Inferior parietal cortex (tissue), 1 donor: ENCODE data around the gene PRRT2.
"Not testable (repeated sequence)": the region's sequence is repeated elsewhere in the genome, so short reads cannot be mapped to it uniquely, and the experiment has no call there.

ENCODE experiments used
- DNase-seq: peaks from one replicate; pipeline ENCODE4 v3.0.0-alpha.2; 2016; ENCODE audit errors: extremely low spot score

The PRRT2 gene

DNA sequence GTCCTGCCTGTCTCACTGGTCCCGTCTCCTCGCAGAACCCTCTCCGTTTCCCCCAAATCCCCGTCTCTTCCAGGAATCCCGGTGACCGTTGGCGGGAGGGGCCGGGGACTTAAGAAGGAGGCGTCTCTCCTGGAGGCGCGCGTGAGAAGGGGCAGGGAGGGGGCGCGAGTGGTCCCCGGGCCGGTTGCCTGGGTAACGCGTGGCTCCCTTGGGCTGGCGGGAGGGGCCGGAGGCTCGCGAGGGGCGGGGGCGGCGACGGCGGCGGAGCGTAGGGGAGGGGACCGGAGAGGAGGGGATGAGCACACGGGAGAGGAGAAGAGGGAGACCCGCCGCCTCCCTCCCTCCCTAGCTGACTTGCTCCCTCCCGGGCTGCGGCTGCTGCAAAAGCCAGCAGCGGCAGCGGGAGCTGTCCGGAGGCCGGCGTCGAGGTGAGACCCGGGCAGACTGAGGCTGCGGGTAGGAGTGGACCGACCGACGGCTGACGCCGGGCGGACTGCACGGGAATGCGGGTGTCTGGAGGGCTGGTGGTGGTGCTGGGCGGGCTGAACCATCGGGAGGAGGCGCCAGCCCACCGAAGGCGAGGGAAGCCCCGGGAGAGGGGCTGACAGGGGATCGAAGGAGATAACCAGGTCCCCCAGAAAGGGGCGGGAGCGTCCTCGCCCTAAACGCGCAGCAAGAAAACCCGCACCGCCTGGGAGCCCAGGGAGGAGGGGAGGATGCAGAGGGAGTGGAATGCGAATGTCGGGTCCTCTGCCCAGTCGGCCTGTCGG is at the start of gene PRRT2:
PRRT2 (plus strand) TSS at position 298 of the 770 bp plus-strand sequence. CDS start 862 bp downstream, outside the sequence.
- no peak for DNase-seq

DNA sequence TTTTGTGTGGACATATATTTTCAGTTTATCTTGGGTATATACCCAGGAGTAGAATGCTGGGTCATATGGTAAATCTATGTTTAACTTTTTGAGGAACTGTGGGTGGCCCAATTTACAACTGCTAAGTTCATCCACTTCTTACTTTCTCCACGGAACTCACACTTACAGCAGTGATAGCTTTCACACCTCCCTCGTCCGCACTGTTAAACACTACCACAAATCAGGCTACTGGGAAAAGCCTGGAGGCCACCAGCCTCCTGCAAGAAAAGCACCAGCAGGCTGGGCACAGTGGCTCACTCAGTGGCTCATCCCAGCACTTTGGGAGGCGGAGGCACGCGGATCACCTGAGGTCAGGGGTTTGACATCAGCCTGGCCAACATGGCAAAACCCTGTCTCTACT is 48.7 kb upstream of the PRRT2 start:
- peak; percentile 24 for DNase-seq

DNA sequence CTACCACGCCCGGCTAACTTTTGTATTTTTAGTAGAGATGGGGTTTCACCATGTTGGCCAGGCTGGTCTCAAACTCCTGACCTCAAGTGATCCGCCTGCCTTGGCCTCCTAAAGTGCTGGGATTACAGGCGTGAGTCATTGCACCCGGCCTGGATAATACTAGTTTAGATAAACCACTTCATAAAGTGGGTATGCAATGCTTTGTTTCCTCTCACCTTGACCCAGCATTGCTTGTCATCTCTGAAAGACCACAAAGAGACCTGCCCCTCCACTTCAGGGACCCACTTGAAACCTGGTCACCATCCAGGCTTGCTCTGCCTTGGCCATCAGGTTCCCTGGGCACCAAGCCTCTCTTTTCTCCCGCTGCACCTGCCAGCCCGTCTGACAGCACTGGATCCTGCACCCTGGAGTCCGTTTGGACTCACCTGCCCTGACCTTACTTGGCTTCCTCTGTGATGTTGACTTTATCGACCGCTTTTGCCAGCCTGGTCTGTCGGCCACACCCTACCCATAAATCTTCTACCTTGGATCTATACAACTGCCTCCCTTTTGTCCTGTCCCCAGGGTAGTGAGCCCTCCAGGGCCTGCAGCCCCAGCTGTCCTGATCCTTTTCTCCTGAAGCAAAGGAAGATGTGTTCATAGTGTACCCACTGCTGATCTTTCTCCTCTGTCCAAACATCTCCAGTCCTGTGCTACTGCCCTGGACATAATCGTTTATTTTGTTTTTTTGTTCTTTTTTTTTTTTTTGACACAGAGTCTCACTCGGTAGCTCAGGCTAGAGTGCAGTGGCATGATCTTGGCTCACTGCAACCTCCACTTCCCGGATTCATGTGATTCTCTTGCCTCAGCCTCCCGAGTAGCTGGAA is 46.6 kb upstream of the PRRT2 start:
- no peak for DNase-seq

DNA sequence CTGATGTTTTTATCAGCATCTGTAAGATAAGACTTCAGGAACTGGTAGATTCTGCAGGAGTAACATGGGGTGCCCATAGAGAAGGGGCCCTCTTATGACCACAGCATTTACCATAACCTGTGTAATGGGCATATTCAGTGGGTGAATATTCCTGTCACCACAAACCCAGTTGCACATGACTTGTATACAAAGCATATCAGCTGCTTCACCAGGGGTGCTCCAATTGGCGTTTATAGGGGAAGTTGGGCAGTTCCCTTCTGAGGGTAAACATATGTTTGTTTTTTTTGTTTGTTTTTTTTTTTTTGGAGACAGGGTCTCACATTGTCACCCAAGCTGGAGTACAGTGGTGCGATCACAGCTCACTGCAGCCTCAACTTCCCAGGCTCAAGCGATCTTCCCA is 45.4 kb upstream of the PRRT2 start:
- DNase-seq = no peak

DNA sequence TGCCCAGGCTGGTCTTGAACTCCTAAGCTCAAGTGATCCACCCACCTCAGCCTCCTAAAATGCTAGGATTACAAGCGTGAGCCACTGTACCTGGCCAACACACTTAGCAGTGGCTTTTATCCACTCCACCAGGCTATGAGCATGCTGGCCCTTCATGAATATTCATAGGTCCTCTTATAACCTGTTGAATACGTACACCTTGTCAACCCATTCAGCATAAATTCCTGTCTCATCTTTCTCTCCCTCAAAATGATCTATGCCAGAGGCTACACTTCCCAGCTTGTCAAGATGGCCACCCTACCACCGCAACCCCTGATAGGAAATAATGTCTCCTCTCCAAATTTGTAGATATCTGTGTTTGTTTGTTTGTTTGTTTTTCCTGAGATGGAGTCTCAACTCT is 44.9 kb upstream of the PRRT2 start:
- DNase-seq = no peak

GRCh38 chr16:29769507-29769906 is 42.5 kb upstream of the PRRT2 start:
- DNase-seq = no peak

DNA sequence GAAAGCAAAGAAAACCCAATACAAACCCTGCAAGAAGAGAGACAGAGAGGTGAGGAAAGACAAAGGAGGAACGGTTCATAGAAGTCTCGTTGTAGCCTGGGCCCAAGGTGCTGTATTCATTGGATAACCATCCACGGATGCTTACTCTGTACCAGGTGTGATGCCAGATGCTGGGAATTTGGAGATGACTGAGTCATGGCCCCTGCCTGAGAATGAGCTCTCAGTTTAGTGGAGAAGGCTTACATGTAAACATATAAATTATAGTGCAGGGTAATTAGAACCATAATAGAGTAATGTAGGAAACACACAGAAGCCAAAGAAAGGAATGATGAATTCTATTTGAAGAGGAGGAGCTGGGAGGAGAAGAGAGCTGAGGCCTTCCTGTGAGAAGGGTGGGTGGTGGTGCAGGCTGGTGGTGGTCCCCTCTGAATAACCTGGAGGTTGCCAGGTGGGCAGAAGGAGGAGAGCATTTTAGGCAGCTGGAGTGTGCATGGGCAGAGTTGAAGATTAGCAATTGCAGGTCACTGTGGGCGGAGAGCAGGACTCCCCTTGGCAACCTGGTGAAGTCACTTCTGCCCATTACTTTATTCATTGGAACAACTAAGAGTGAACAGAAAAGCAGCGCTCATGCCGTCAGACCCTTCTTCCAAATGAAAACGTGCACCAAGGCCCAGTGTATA is 41.6 kb upstream of the PRRT2 start:
- DNase-seq = no peak

- not testable (repeated sequence) for DNase-seq
Observed at GRCh38 chr16:29772330-29772729, 39.7 kb upstream of the PRRT2 start.

DNA sequence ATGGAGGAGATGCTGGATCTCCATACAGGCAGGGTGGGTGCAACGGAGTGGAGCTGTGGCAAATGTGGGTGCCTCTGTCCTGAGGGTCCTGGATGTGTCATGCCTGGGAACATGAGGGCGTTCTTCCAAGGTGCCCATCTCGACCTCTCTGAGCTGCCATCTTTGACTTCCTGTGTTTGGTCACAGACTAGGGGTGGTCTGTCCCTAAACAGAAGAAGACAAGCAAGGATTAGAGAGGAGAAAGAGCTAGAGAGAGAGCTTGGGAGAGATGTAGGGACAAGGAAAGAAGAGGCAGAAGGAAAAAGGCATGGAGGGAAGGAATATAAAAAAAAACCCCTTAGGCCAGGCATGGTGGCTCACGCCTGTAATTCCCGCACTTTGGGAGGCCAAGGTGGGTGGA is 37.3 kb upstream of the PRRT2 start:
- no peak for DNase-seq

DNA sequence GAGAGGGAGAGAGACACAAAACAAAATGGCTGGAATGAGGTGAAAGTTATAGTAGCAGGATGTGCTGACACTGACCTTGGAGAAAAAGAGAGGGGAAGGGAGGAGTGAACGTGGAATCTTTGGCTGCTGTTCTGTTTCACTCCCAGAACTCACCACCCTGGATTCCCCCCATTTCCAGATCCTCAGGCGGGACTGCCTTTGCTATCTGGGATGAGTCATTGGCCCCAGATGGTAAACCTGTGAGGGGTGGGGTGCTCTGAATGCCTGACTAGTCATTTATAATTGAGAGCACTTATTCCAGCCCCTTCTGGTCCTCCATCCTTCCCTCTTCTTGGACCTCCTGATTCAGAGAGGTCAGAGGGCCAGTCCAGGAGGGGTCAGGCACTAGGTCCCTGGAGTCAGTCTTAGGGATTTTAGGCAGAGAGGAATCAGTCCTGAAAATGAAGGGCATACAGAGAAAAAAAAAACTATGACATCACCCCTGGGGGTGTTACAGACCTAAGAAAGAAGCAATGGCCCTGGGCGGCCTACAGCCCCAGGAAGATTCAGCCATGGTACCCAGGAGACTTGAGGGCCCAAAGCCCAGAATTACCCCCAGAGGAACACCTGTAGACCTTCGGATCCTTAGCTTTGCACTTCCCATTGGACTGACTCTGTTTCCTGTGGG is 36.1 kb upstream of the PRRT2 start:
- no peak for DNase-seq

- DNase-seq = no peak
Observed at GRCh38 chr16:29777576-29778350, 34.2 kb upstream of the PRRT2 start, which contains the start of gene ZG16. ZG16 (plus strand) TSS chr16:29778256; CDS start chr16:29779267, 1,011 bp downstream.

GRCh38 chr16:29779474-29779873 is 32.5 kb upstream of the PRRT2 start:
- DNase-seq = no peak

DNA sequence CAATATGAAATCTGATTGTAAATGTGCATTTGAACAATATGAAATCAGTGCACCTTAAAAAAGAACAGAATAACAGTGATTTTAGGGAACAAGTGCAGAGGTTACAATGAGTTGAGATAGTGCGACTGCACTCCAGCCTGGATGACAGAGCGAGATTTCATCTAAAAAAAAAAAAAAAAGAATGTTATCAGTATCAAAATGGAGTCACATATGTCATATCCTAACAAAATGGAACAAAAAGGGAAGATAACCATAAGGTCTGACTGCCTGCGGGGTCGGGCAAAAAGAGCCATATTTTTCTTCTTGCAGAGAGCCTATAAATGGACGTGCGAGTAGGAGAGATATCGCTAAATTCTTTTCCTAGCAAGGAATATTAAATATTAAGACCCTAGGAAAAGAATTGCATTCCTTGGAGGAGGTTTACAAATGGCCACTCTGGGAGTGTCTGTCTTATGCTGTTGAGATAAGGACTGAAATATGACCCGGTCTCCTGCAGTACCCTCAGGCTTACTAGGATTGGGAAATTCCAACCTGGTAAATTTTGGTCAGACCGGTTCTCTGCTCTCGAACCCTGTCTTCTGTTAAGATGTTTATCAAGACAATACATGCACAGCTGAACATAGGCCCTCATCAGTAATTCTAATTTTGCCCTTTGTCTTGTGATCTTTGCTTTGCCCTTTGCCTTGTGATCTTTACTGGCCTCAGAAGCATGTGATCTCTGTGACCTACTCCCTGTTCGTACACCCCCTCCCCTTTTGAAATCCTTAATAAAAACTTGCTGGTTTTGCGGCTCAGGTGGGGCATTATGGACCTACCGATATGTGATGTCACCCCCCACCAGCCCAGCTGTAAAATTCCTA is 28.7 kb upstream of the PRRT2 start:
- DNase-seq = not testable (repeated sequence)

DNA sequence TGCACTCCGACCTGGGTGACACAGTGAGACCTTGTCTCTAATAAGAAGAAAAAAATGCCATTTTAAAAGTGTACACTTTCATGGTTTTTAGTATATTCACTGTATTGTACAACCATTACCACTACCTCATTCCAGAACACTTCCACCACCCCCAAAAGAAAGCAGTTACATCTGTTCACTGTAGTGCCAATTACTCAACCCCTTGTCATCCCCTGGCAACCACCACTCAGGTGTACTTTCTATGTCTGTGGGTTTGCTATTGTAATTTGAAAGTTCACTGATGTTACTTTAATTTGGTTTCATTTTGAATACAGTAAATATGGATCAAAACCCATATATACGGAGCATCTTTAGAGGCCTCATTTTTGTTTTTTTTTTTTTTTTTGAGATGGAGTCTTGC is 27.8 kb upstream of the PRRT2 start:
- DNase-seq = no peak

GRCh38 chr16:29784901-29785500 is 27.0 kb upstream of the PRRT2 start:
- DNase-seq = peak; percentile 44

- DNase-seq = not testable (repeated sequence)
Observed at GRCh38 chr16:29787155-29787554, 24.8 kb upstream of the PRRT2 start.

DNA sequence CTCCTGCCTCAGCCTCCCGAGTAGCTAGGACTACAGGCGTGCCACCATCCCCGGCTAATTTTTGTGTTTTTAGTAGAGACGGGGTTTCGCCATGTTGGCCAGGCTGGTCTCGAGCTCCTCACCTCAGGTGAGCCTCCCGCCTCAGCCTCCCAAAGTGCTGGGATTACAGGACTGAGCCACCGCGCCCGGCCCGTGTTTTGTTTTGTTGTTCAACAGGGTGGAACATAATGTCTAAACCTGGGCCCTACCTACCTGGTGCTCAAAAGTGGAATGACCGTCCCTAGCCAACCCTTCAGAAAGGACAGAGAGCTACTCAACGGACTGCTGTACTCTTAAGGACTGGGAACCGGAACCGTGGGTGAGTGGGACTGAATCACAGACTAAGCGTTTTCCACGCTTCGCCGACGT is 22.2 kb upstream of the PRRT2 start:
- DNase-seq = no peak

GRCh38 chr16:29790183-29790948 is 21.6 kb upstream of the PRRT2 start, which contains the start of gene KIF22:
KIF22 (plus strand) TSS chr16:29790751; CDS start chr16:29790760, 9 bp downstream.
- peak; percentile 98 for DNase-seq
